ENCODE results near the gene TLX2. TPM values are rescaled to one million over a fixed set of nuclear protein-coding genes. Genes with fewer than 3 reads are reported as not detected.

TLX2 gene
- total RNA-seq, 2 experiments from 2014 or later = 0.82 to 1.3 TPM

DNA sequence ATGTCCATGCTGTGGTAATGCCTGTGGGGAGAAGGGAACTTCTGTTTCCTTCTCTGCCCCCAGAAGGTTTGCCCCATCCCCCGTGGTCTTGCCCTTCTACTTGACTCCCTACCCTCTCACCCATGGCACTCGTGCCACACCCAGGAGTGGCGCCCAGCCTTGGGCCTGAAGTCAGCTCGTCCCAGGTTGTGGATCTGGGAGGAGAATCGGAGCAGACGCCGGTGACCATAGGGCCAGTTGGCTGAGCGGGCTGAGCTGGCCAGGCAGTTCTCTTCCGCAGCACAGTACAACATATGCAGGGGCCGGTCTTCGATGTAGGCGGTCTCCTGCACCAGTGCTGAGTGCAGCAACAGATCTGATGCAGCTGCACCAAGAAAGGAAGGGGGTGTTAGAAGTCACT lies 20.2 kb downstream of the TLX2 start:
- Mint-ChIP-seq H3K27ac (no peak overlapping the region), H3K36me3 (peaks cover 15% of the 10 kb centered on the region), H3K4me1 (peaks cover 35% of the 10 kb centered on the region), H3K4me3 (no peak overlapping the region), H3K27me3 (peaks cover 17% of the 10 kb centered on the region), H3K9me3 (ENCODE audit: low read depth) (no peaks in the 10 kb centered on the region)
- ATAC-seq (no peak), DNase-seq (no peak)
- CTCF ChIA-PET = interaction anchor here (1.4 to 6.1 kb wide), 2 partner anchors 17 to 52 kb away, joined by 4 to 98 read pairs; no protein-coding TSS in a partner anchor

DNA sequence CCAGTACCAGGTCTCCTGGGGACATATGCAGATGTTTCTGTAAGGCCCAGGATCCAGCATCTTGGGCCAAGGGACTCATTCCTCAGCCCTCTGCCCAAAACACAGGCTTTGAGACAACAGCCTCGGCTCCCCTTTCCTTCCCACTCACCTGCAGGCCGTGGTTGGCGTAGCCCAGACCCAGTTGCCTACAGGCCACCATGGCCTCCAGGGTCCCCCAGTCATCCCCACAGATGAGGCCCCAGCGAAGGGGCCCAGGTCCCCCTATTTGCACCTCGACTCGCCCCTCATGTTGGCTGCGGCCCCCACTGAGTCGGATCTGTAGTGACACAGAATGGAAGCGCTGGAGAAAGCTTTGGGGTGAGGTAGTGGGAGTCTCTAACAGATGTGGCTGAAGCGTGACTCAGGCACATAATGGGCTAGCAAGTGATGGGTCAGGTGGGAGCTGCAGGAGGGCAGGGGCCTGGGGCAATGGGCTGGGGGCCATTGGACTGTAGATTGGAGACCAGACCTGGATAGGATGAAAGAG lies 21.3 kb downstream of the TLX2 start:
- CTCF ChIA-PET = interaction anchor here (1.2 kb wide), 1 partner anchor 286 kb away, joined by 4 read pairs; no protein-coding TSS in a partner anchor
- DNase-seq = no peak
- H3K4me1 Mint-ChIP-seq = peaks cover 38% of the 10 kb centered on the region
- no peaks in the 10 kb centered on the region for H3K9me3 Mint-ChIP-seq (ENCODE audit: low read depth)
- H3K27me3 Mint-ChIP-seq = peaks cover 17% of the 10 kb centered on the region
- peaks cover 15% of the 10 kb centered on the region for H3K36me3 Mint-ChIP-seq
- no peak overlapping the region for H3K4me3 Mint-ChIP-seq
- H3K27ac Mint-ChIP-seq = no peak overlapping the region
- no peak for ATAC-seq

DNA sequence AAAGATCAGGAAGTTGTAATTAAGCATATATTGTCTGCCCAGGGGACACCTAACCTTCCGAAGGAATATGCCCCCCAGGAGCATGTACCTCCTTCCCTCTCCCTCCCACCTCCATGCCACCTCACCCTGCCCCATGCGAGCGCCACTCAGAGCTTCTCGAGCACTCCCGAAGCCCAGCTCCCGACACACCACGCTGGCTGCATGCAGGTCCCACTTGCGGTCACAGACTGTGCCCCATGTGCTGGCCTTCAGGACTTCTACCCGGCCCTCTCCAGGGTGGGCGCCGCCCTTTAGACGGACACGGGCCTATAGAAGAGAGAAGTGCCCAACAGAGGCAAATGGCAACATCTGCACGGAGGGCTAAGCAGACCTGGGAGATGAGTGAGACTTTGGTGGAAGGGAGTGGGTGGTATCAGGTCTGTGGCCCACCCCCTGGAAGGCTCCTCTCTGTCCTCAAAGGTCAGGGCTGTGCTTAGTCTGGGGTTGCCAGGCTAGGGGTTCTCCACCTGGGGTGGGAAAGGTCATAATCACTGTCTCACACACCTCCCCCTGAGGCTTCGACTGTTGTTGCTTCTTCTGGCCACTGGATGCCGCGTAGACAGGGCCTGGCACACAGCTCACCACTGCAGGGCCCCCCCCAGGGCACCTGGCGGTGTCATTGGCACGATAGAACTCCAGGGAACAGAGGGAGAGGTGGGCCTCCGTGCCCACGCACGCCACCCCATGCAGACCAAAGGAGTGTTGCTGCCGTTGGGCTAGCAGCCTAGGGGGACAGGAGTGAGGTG lies 22.1 kb downstream of the TLX2 start:
- no peak for DNase-seq
- peaks cover 12% of the 10 kb centered on the region for H3K36me3 Mint-ChIP-seq
- CTCF ChIA-PET = interaction anchor here (1.2 kb wide), 1 partner anchor 287 kb away, joined by 4 read pairs; no protein-coding TSS in a partner anchor
- H3K27ac Mint-ChIP-seq = no peak overlapping the region
- no peak for ATAC-seq
- peaks cover 17% of the 10 kb centered on the region for H3K27me3 Mint-ChIP-seq
- no peaks in the 10 kb centered on the region for H3K9me3 Mint-ChIP-seq (ENCODE audit: low read depth)
- peaks cover 29% of the 10 kb centered on the region for H3K4me1 Mint-ChIP-seq
- no peak overlapping the region for H3K4me3 Mint-ChIP-seq

DNA sequence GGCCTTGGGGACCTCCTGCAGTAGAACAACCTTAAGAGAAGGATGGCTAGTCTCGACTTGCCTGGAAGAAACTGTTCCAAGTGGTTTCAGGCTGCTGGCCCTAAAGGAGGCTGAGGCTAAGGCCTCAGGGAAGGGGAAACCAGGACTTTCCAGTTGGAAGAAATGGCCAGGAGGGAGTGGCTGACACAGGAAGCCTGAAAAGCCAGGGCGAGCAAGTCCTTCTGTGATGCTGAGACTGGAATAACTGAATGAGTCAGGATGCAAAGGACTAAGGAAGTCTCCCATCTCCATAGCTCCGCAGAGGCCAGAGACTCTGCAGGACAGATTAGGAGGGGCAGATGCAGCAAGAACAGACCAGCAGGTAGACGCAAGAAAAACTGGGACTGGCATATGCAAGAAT lies 22.9 kb downstream of the TLX2 start:
- Mint-ChIP-seq H3K36me3 (peaks cover 9% of the 10 kb centered on the region), H3K4me1 (peaks cover 21% of the 10 kb centered on the region), H3K4me3 (no peak overlapping the region), H3K27me3 (peaks cover 19% of the 10 kb centered on the region), H3K9me3 (ENCODE audit: low read depth) (no peaks in the 10 kb centered on the region), H3K27ac (no peak overlapping the region)
- CTCF ChIA-PET = no interaction called here
- no peak for DNase-seq
- no peak for ATAC-seq

DNA sequence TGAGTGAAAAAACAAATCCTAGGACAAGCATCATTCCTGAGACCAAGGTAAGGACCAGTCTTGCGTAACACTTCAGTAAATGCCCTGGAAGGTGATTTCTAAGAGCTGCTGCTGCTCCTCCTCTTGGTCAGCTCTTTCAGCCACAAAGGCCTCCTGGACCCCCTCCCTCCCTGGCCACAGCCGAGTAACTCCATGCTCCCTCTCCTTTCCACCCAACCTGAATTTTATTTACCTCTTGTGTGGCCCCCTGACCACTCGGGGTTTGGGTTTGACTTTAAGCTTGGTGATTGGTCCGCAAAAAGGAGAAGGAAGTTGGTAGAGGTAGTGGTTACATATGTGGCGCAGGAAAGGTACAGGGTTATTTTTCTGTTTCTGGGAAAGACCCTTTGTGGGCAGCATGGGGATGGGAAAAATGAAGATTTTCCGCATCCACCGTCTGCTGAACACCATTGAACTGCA lies 24.7 kb downstream of the TLX2 start:
- peaks cover 19% of the 10 kb centered on the region for H3K4me1 Mint-ChIP-seq
- H3K36me3 Mint-ChIP-seq = peaks cover 1% of the 10 kb centered on the region
- DNase-seq (no peak), ATAC-seq (no peak)
- H3K9me3 Mint-ChIP-seq (ENCODE audit: low read depth) = no peaks in the 10 kb centered on the region
- CTCF ChIA-PET = interaction anchor here (1.0 to 1.6 kb wide), 5 partner anchors 8 to 56 kb away, joined by 3 to 8 read pairs (median 3); partner anchors contain the start of genes CCDC142 and TTC31
- no peak overlapping the region for H3K4me3 Mint-ChIP-seq
- H3K27ac Mint-ChIP-seq = no peak overlapping the region
- H3K27me3 Mint-ChIP-seq = peaks cover 29% of the 10 kb centered on the region

DNA sequence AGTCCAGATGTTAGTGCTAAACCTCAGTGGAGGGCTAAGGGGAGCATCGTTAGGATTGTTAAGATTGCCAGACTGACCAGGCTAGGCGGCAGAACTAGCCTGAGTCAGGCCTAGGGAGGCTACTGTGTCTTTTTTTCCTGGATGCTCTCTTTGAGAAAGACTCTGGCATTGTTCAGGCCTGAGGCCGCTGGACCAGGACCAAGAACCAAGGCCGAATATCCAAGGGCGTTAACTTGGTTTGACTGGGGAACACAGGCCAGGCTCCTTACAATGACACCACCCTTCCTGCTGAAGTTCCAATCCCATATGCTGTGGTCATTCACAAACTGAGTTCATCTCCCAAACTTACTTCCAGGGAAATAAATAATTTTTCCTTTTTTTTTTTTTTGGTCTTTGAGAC lies 26.0 kb downstream of the TLX2 start:
- no peak overlapping the region for H3K27ac Mint-ChIP-seq
- no peaks in the 10 kb centered on the region for H3K36me3 Mint-ChIP-seq
- H3K27me3 Mint-ChIP-seq = peaks cover 42% of the 10 kb centered on the region
- CTCF ChIA-PET = interaction anchor here (0.7 to 1.3 kb wide), 2 partner anchors 30 to 45 kb away, joined by 3 to 5 read pairs; no protein-coding TSS in a partner anchor
- no peak overlapping the region for H3K4me3 Mint-ChIP-seq
- no peaks in the 10 kb centered on the region for H3K9me3 Mint-ChIP-seq (ENCODE audit: low read depth)
- peaks cover 19% of the 10 kb centered on the region for H3K4me1 Mint-ChIP-seq
- no peak for ATAC-seq
- DNase-seq = no peak

DNA sequence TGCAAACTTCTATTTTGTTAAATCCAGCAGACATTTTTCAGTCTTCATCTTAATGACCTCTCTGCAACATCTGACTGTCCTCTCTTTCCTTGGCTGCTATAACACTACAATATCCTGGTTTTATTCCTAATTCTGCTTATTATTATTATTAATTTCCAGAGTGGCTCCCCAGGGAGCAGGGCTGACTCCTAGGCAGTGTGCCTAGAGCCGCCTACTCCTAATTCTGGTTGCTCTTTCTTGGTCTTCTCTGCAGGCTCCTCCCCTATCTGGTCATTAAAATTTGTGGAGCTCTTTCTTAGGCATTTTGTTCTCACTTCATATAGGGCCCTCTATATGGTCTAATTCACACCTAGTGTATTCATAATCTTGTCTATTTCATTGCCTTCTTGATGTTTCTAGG lies 28.7 kb downstream of the TLX2 start:
- peaks cover 56% of the 10 kb centered on the region for H3K27me3 Mint-ChIP-seq
- peaks cover 19% of the 10 kb centered on the region for H3K4me1 Mint-ChIP-seq
- ATAC-seq (no peak), DNase-seq (no peak)
- CTCF ChIA-PET = interaction anchor here (1.5 to 15.0 kb wide), 2 partner anchors 11 to 44 kb away, joined by 7 to 124 read pairs; no protein-coding TSS in a partner anchor
- H3K4me3 Mint-ChIP-seq = no peak overlapping the region
- no peaks in the 10 kb centered on the region for H3K9me3 Mint-ChIP-seq (ENCODE audit: low read depth)
- H3K36me3 Mint-ChIP-seq = no peaks in the 10 kb centered on the region
- no peak overlapping the region for H3K27ac Mint-ChIP-seq

DNA sequence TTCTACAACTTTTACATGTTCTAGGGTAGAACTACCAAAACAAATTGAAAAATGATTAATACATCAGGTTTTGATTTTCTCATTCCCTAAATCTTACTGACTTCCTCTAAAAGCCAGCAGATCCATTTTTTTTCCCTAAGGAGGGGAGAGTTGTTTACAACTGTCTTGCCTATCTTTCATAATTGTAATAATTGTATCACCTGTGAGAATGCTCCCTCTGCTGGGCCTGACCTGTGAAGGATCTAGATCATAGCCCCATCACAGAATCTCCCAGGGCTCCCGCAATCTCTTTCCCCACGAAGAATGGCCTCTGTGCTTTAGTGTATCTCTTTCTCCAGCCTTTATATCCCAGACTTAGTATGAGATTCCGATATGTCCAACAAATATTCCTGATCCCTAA lies 30.4 kb downstream of the TLX2 start:
- H3K4me1 Mint-ChIP-seq = peaks cover 14% of the 10 kb centered on the region
- no peak overlapping the region for H3K27ac Mint-ChIP-seq
- no peak for ATAC-seq
- no peak for DNase-seq
- CTCF ChIA-PET = interaction anchor here (1.0 to 15.0 kb wide), 5 partner anchors 13 to 295 kb away, joined by 3 to 124 read pairs (median 4); partner anchors contain the start of gene DQX1
- H3K4me3 Mint-ChIP-seq = no peak overlapping the region
- peaks cover 57% of the 10 kb centered on the region for H3K27me3 Mint-ChIP-seq
- no peaks in the 10 kb centered on the region for H3K36me3 Mint-ChIP-seq
- no peaks in the 10 kb centered on the region for H3K9me3 Mint-ChIP-seq (ENCODE audit: low read depth)

DNA sequence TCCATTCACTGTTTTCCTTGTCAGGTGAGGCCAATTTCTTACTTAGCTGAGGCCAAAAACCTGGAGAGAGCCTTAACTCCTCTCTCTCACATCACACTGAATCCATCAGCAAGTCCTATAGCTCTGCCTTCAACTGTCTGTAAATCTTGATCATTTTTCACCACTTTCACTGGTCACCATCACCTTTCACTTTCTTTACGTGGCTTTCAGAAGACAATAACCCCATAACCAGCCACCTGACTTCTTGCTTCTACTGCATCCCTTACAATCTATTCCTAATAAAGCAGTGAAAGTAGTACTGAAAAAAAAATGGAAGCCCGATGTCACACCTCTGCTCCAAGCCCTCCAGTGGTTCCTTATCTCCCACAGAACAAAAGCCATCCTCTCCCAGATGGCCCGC lies 31.8 kb downstream of the TLX2 start:
- DNase-seq (no peak), ATAC-seq (no peak)
- H3K9me3 Mint-ChIP-seq (ENCODE audit: low read depth) = no peaks in the 10 kb centered on the region
- CTCF ChIA-PET = interaction anchor here (1.1 to 15.0 kb wide), 4 partner anchors 14 to 41 kb away, joined by 3 to 124 read pairs (median 4); partner anchors contain the start of gene HTRA2
- H3K4me1 Mint-ChIP-seq = peaks cover 16% of the 10 kb centered on the region
- H3K27ac Mint-ChIP-seq = no peak overlapping the region
- H3K4me3 Mint-ChIP-seq = no peak overlapping the region
- H3K27me3 Mint-ChIP-seq = peaks cover 69% of the 10 kb centered on the region
- H3K36me3 Mint-ChIP-seq = no peaks in the 10 kb centered on the region

DNA sequence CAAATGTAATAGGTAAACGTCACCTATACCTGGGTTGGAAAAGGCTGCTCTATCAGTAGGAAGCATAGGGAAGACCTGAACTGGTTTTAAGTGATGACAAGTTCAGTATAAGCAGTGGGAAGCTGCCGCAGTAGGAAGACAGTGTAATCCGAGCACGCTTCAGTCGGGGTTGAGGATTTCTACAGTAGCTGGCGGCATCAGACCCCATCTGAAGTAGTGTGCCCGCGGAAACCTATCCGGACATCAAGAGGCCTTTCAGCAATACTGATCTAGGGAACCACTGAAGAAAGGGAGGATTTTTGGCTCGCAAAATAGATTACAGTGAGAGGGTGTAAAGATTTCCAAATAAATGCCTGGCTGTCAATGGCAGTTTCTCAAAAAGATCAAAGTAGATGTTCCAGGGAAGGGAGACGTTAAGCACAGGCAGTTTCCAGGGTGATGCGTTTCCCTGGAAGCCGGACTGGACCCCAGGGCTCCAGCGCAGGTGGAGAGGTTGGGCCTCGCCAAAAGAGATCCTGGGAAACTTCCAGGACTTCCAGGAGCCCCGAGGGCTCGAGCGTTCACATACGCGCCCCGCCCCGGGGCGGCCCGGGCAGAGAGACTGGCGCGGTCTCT lies 34.1 kb downstream of the TLX2 start:
- CTCF ChIA-PET = interaction anchor here (0.8 to 15.0 kb wide), 3 partner anchors 10 to 38 kb away, joined by 3 to 124 read pairs (median 3); no protein-coding TSS in a partner anchor
- Mint-ChIP-seq H3K4me3 (peak overlapping the region; percentile 60), H3K27ac (no peak overlapping the region), H3K36me3 (no peaks in the 10 kb centered on the region), H3K4me1 (peaks cover 30% of the 10 kb centered on the region), H3K9me3 (ENCODE audit: low read depth) (no peaks in the 10 kb centered on the region), H3K27me3 (peaks cover 62% of the 10 kb centered on the region)
- no peak for ATAC-seq
- no peak for DNase-seq

DNA sequence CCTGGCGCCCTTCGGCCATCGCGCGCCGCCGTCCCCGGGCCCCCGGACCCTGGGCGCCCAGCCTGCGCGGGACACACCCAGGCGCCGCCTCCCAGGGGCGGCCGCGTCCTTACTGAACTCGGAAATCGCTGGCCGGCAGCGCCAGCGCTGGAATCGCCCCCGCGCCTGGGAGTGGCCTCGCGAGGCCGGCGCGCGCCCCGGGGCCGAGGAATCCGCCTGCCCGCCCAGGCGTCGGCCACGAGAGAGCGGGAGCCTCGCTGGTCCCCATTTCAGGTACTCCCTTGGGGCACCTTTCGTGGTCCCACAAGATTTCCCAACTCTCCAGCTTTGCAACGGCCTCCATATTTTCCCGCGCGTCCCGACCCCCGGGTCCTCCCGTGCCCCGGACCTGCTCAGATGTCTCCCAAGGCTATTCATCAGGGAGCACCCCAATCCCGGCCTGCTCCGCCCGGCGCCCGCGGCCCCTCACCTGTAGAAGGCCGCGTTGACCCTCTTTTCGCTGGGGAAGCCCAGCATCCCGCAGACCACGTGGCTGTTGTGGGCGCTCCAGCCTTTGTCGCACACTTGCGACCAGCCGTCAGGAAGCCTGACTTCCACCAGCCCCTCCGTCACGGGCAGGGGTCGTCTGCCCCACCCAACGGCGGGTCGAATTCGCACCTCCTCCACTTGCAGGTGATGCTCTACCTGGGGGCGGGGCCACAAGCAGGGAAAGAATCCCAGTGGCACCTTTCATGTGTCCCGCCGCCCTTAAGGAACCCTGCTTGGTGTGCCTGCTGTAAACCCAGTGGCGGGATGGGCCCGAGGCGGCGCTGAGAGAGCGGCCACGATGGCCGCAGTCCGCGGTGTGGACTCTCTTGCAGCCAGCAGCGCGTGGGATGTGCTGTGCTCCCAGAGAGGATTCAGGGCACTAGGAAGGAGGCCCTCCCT lies 34.9 kb downstream of the TLX2 start:
- peaks cover 59% of the 10 kb centered on the region for H3K27me3 Mint-ChIP-seq
- peaks cover 34% of the 10 kb centered on the region for H3K4me1 Mint-ChIP-seq
- CTCF ChIA-PET = interaction anchor here (1.4 to 15.0 kb wide), 3 partner anchors 10 to 38 kb away, joined by 3 to 124 read pairs (median 20); no protein-coding TSS in a partner anchor
- no peak overlapping the region for H3K27ac Mint-ChIP-seq
- DNase-seq = no peak
- peak; percentile 68 for ATAC-seq
- peak overlapping the region; percentile 51 for H3K4me3 Mint-ChIP-seq
- no peaks in the 10 kb centered on the region for H3K36me3 Mint-ChIP-seq
- H3K9me3 Mint-ChIP-seq (ENCODE audit: low read depth) = no peaks in the 10 kb centered on the region

DNA sequence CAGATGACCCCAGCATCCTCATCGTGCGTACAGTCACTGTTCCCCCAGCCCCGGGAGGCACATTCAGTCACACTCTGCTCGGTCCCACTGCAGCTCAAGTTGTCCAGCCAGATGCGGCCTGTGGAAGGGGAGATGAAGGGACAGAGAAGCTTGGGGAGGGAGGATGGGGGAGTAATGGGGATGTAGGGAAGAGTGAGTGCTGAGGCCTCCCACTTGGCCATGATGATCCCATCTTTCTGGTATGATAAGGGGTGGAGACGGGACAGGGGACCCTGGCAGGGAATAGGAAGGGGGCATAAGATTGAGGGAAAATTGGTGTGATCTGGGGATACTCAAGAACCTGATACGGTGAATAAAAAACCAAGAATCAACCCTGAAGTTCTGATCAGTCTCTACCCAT lies 36.0 kb downstream of the TLX2 start:
- Mint-ChIP-seq H3K4me1 (peaks cover 34% of the 10 kb centered on the region), H3K27me3 (peaks cover 49% of the 10 kb centered on the region), H3K36me3 (peaks cover 2% of the 10 kb centered on the region), H3K4me3 (peak overlapping the region; percentile 2), H3K9me3 (ENCODE audit: low read depth) (no peaks in the 10 kb centered on the region), H3K27ac (no peak overlapping the region)
- ATAC-seq (no peak), DNase-seq (no peak)
- CTCF ChIA-PET = interaction anchor here (1.4 to 15.0 kb wide), 3 partner anchors 12 to 36 kb away, joined by 3 to 124 read pairs (median 20); no protein-coding TSS in a partner anchor

All from activated CD8-positive, alpha-beta memory T cell treated with anti-CD3 and anti-CD28 coated beads, Interleukin-2, amount 10 ng/mL, durations not matched to agents 7 days and 5 days (primary cell).